Neuronal stem cell (in vitro differentiated cells): ENCODE measurements around the gene RPL21.

Source experiments
- DNase-seq: peaks from one replicate; pipeline ENCODE4 v3.0.0-alpha.2; 2013; ENCODE audit warnings: low spot score
- H2AFZ ChIP-seq: one replicate; pipeline ENCODE4 v1.6.1; 2013; ENCODE audit warnings: mild to moderate bottlenecking, low read length, inconsistent platforms
- H2AK5ac ChIP-seq: 2 replicates; pipeline ENCODE4 v1.6.1; 2013; ENCODE audit warnings: low read depth, mild to moderate bottlenecking, inconsistent platforms, low read length, moderate library complexity, mixed read lengths
- H2BK120ac ChIP-seq: 2 replicates; pipeline ENCODE4 v1.6.1; 2013; ENCODE audit warnings: low read depth, mild to moderate bottlenecking, inconsistent platforms, low read length, moderate library complexity, mixed read lengths
- H2BK12ac ChIP-seq: one replicate; pipeline ENCODE4 v1.6.1; 2013; ENCODE audit warnings: low read length, inconsistent platforms
- H2BK15ac ChIP-seq: 2 replicates; pipeline ENCODE4 v1.6.1; 2013; ENCODE audit warnings: mild to moderate bottlenecking, low read length, inconsistent platforms, mixed read lengths
- H2BK5ac ChIP-seq: one replicate; pipeline ENCODE4 v1.6.1; 2013; ENCODE audit warnings: inconsistent platforms, mild to moderate bottlenecking, low read length, moderate library complexity
- H3K14ac ChIP-seq: one replicate; pipeline ENCODE4 v1.6.1; 2013; ENCODE audit warnings: low read length, inconsistent platforms
- H3K18ac ChIP-seq: 2 replicates; pipeline ENCODE4 v1.6.1; 2013; ENCODE audit warnings: low read length, inconsistent platforms
- H3K23ac ChIP-seq: 2 replicates; pipeline ENCODE4 v1.6.1; 2013; ENCODE audit warnings: low read depth, mild to moderate bottlenecking, mixed read lengths, low read length, inconsistent platforms; ENCODE audit not compliant: poor library complexity
- H3K27ac ChIP-seq: replicated peaks from 3 replicates; pipeline ENCODE4 v1.5.1; 2013; ENCODE audit warnings: low read length, inconsistent platforms
- H3K27me3 ChIP-seq, 3 experiments: 2 replicates each; pipeline ENCODE4 v1.6.1; 2013; ENCODE audit warnings: low read length in 3 of 3, mild to moderate bottlenecking in 2 of 3, inconsistent platforms in 1 of 3, low read depth in 1 of 3, mixed read lengths in 1 of 3, moderate library complexity in 1 of 3; ENCODE audit not compliant: control insufficient read depth in 3 of 3, insufficient read depth in 3 of 3
- H3K36me3 ChIP-seq, 2 donors: replicated peaks in 1 of 2; 2 replicates each; pipeline ENCODE4 v1.6.1; 2013; ENCODE audit warnings: low read length in 2 of 2; ENCODE audit not compliant: control insufficient read depth in 2 of 2, insufficient read depth in 2 of 2
- H3K4ac ChIP-seq: 2 replicates; pipeline ENCODE4 v1.6.1; 2013; ENCODE audit warnings: inconsistent platforms, mild to moderate bottlenecking, low read length, moderate library complexity
- H3K4me1 ChIP-seq, 2 donors: 1 replicate in 1 of 2; 2 replicates in 1 of 2; pipeline ENCODE4 v1.6.1; 2013; ENCODE audit warnings: low read length in 2 of 2, low read depth in 1 of 2; ENCODE audit not compliant: control insufficient read depth in 2 of 2, insufficient read depth in 1 of 2
- H3K4me2 ChIP-seq: one replicate; pipeline ENCODE4 v1.6.1; 2013; ENCODE audit warnings: mild to moderate bottlenecking, low read length, inconsistent platforms; ENCODE audit not compliant: insufficient read depth, poor library complexity, severe bottlenecking
- H3K4me3 ChIP-seq, 2 donors: 2 replicates each; pipeline ENCODE4 v1.5.1; 2013; ENCODE audit warnings: low read length in 2 of 2, mild to moderate bottlenecking in 2 of 2, inconsistent platforms in 1 of 2, moderate library complexity in 1 of 2
- H3K79me1 ChIP-seq: one replicate; pipeline ENCODE4 v1.6.1; 2013; ENCODE audit warnings: low read depth, mild to moderate bottlenecking, inconsistent platforms, low read length, moderate library complexity
- H3K9ac ChIP-seq: one replicate; pipeline ENCODE4 v1.6.1; 2013; ENCODE audit warnings: mild to moderate bottlenecking, low read depth, low read length, inconsistent platforms; ENCODE audit not compliant: poor library complexity
- H3K9me3 ChIP-seq, 2 donors: replicated peaks in 1 of 2; 2 replicates each; pipeline versions ENCODE3 to v1.6.1; 2013; ENCODE audit warnings: low read length in 2 of 2, mild to moderate bottlenecking in 2 of 2, inconsistent platforms in 1 of 2, low read depth in 1 of 2, mixed read lengths in 1 of 2, moderate library complexity in 1 of 2; ENCODE audit not compliant: control insufficient read depth in 2 of 2, insufficient read depth in 1 of 2
- H4K8ac ChIP-seq: one replicate; pipeline ENCODE4 v1.6.1; 2013; ENCODE audit warnings: low read depth, mild to moderate bottlenecking, inconsistent platforms, low read length, moderate library complexity
- H4K91ac ChIP-seq: one replicate; pipeline ENCODE4 v1.6.1; 2013; ENCODE audit warnings: low read length, low read depth, mild to moderate bottlenecking, inconsistent platforms; ENCODE audit not compliant: poor library complexity
- WGBS, 2 donors: extraction: QIAGEN DNeasy Blood & Tissue Kit; methylation state at CpG; one replicate each; pipeline ENCODE4 v1.1.7; 2013; ENCODE audit warnings: missing lambda C conversion rate in 2 of 2, mixed read lengths in 1 of 2; ENCODE audit not compliant: insufficient read length in 2 of 2, insufficient replicate concordance in 1 of 2; ENCODE audit errors: extremely low coverage in 2 of 2; 5-methylcytosine and 5-hydroxymethylcytosine counted together

The RPL21 gene

GRCh38 chr13:27293873-27294515, 42.6 kb downstream of the RPL21 start:
- Histone ChIP-seq H3K9me3 (no peaks in the 10 kb centered on the region), H3K79me1 (no peaks in the 10 kb centered on the region), H3K9ac (no peak overlapping the region), H2AFZ (no peak overlapping the region), H3K36me3 (no peaks in the 10 kb centered on the region), H3K4me3 (no peak overlapping the region), H4K91ac (no peak overlapping the region), H2BK15ac (no peak overlapping the region), H2BK120ac (no peak overlapping the region), H2BK5ac (no peak overlapping the region), H2AK5ac (no peak overlapping the region), H3K23ac (no peak overlapping the region), H3K4me2 (no peak overlapping the region), H3K4ac (no peak overlapping the region), H2BK12ac (no peak overlapping the region), H4K8ac (no peak overlapping the region), H3K18ac (no peak overlapping the region), H3K27ac (no peak overlapping the region), H3K4me1 (no peaks in the 10 kb centered on the region), H3K27me3 (peaks cover 0 to 30% (median 0%) of the 10 kb centered on the region in 3 experiments), H3K14ac (no peak overlapping the region)
- DNase-seq, result no peak
- no CpG with 5 or more reads among the region's 4 CpGs for WGBS, 2 donors

GRCh38 chr13:27295096-27295495, 43.7 kb downstream of the RPL21 start:
- Histone ChIP-seq H3K9me3 (no peaks in the 10 kb centered on the region), H2AFZ (no peak overlapping the region), H3K27me3 (peaks cover 0 to 31% (median 0%) of the 10 kb centered on the region in 3 experiments), H3K36me3 (no peaks in the 10 kb centered on the region), H4K8ac (no peak overlapping the region), H2BK12ac (no peak overlapping the region), H3K4me3 (no peak overlapping the region), H2BK15ac (no peak overlapping the region), H3K79me1 (no peaks in the 10 kb centered on the region), H2BK5ac (no peak overlapping the region), H3K18ac (no peak overlapping the region), H3K4ac (no peak overlapping the region), H4K91ac (no peak overlapping the region), H3K14ac (no peak overlapping the region), H3K23ac (no peak overlapping the region), H2BK120ac (no peak overlapping the region), H3K9ac (no peak overlapping the region), H3K4me1 (no peaks in the 10 kb centered on the region), H3K27ac (no peak overlapping the region), H2AK5ac (no peak overlapping the region), H3K4me2 (no peak overlapping the region)
- no peak for DNase-seq
- no CpG with 5 or more reads among the region's 7 CpGs for WGBS, 2 donors

GRCh38 chr13:27295660-27296059, 44.3 kb downstream of the RPL21 start:
- Histone ChIP-seq H3K23ac (no peak overlapping the region), H2AK5ac (no peak overlapping the region), H4K8ac (no peak overlapping the region), H3K4me3 (no peak overlapping the region), H3K9ac (no peak overlapping the region), H3K18ac (no peak overlapping the region), H3K36me3 (no peaks in the 10 kb centered on the region), H4K91ac (no peak overlapping the region), H3K4ac (no peak overlapping the region), H2BK120ac (no peak overlapping the region), H2AFZ (no peak overlapping the region), H3K27ac (no peak overlapping the region), H3K4me1 (no peaks in the 10 kb centered on the region), H3K79me1 (no peaks in the 10 kb centered on the region), H3K9me3 (no peaks in the 10 kb centered on the region), H2BK5ac (no peak overlapping the region), H3K4me2 (no peak overlapping the region), H3K14ac (no peak overlapping the region), H2BK12ac (no peak overlapping the region), H3K27me3 (peaks cover 0 to 31% (median 0%) of the 10 kb centered on the region in 3 experiments), H2BK15ac (no peak overlapping the region)
- no peak for DNase-seq
- no CpG with 5 or more reads among the region's 4 CpGs for WGBS, 2 donors

GRCh38 chr13:27296496-27296895, 45.1 kb downstream of the RPL21 start:
- no peak overlapping the region for H2BK12ac ChIP-seq
- H2AFZ ChIP-seq, result no peak overlapping the region
- H3K18ac ChIP-seq, result no peak overlapping the region
- H2BK120ac ChIP-seq, result no peak overlapping the region
- no peak overlapping the region for H2AK5ac ChIP-seq
- no peak overlapping the region for H3K14ac ChIP-seq
- no peak overlapping the region for H3K4ac ChIP-seq
- H3K4me3 ChIP-seq, result no peak overlapping the region
- peaks cover 0 to 31% (median 0%) of the 10 kb centered on the region in 3 experiments for H3K27me3 ChIP-seq
- H3K4me1 ChIP-seq, result no peaks in the 10 kb centered on the region
- H3K79me1 ChIP-seq, result no peaks in the 10 kb centered on the region
- no peak overlapping the region for H3K9ac ChIP-seq
- H2BK15ac ChIP-seq, result no peak overlapping the region
- H2BK5ac ChIP-seq, result no peak overlapping the region
- H4K8ac ChIP-seq, result no peak overlapping the region
- no peak overlapping the region for H3K4me2 ChIP-seq
- H3K23ac ChIP-seq, result no peak overlapping the region
- H3K36me3 ChIP-seq, result no peaks in the 10 kb centered on the region
- no peak overlapping the region for H4K91ac ChIP-seq
- no peaks in the 10 kb centered on the region for H3K9me3 ChIP-seq
- WGBS, 2 donors, result no CpG with 5 or more reads among the region's 8 CpGs
- no peak for DNase-seq
- H3K27ac ChIP-seq, result no peak overlapping the region
